Measurements from ENCODE around the gene GLIS1.

DNA sequence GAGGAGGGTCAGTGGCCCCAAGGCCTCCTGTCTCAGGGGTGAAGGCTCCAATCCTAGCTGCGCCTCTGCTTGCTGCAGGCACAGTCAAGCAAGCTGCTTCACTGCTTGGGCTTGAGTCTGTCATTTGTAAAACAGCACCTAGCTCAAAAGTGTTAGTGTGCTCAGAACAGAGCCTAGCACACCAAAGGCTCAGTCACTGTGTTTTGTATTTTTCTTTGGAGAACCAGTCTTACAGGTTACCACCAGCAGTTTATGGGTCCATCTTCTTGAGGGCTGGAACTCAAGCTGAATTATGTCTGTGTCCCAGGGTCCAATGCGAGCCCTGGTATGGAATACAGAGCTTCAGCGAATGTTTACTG lies 166.2 kb downstream of the GLIS1 start:
- TF ChIP-seq CTCF (IDR thresholded peaks at IDR 0.05) (no peak), POLR2A (IDR thresholded peaks at IDR 0.05) (no peak)

Measured in lower leg skin (tissue), 3 donors.